ENCODE results near the gene SLC17A9. TPM values are rescaled to one million over a fixed set of nuclear protein-coding genes. Genes with fewer than 3 reads are reported as not detected.

The SLC17A9 gene
- total and polyA plus RNA-seq, 2 experiments from 2014 or later: 32.0 to 39.3 TPM

- no peaks in the 10 kb centered on the region for H3K79me2 ChIP-seq (replicated peaks; ENCODE audit: insufficient read depth)
- H3K27ac Mint-ChIP-seq: no peak overlapping the region
- no peaks in the 10 kb centered on the region; the same call in 1 of the 2 replicates for H3F3A ChIP-seq (replicated peaks; ENCODE audit: low read depth)
- no peak overlapping the region for H3K27ac ChIP-seq (ENCODE audit: low read depth)
- H3K9me3 Mint-ChIP-seq: no peaks in the 10 kb centered on the region
- H3K4me3 Mint-ChIP-seq: no peak overlapping the region
- H3K9me2 ChIP-seq (ENCODE audit: insufficient read depth): no peaks in the 10 kb centered on the region
- no peak overlapping the region for H3K4me3 ChIP-seq
- ATAC-seq (no peak), DNase-seq (ENCODE audit: low spot score) (no peak)
- H2AFZ ChIP-seq: no peak overlapping the region
- H4K20me1 ChIP-seq (replicated peaks; ENCODE audit: insufficient read depth): no peaks in the 10 kb centered on the region
- no peaks in the 10 kb centered on the region for H3K27me3 ChIP-seq (ENCODE audit: insufficient read depth)
- no peaks in the 10 kb centered on the region; the same call in 2 of the 3 replicates for H3K36me3 Mint-ChIP-seq (ENCODE audit: low read depth)
- no peaks in the 10 kb centered on the region for H3K36me3 ChIP-seq (ENCODE audit: insufficient read depth)
- no peak overlapping the region for H3K4me2 ChIP-seq
- H3K27me3 Mint-ChIP-seq (ENCODE audit: insufficient read depth, low read depth, poor library complexity): peaks cover 6% of the 10 kb centered on the region
- TF ChIP-seq REST (IDR thresholded peaks at IDR 0.05; ENCODE audit: unreplicated experiment) (no peak), ETS1 (IDR thresholded peaks at IDR 0.05) (no peak), POLR2AphosphoS5 (IDR thresholded peaks at IDR 0.05; ENCODE audit: low read depth) (no peak), JUNB (IDR thresholded peaks at IDR 0.05; ENCODE audit: unreplicated experiment) (no peak), NANOG (IDR thresholded peaks at IDR 0.05; ENCODE audit: borderline replicate concordance) (no peak), CREB1 (CRISPR knock-in tag; IDR thresholded peaks at IDR 0.05; ENCODE audit: low read depth) (no peak)
- peaks cover 4% of the 10 kb centered on the region; the same call in 2 of the 3 replicates for H3K4me1 Mint-ChIP-seq
- 0 out of 2 replicates have a peak, but pooled peaks cover 1% of the 10 kb centered on the region for H3K4me1 ChIP-seq (ENCODE audit: insufficient read depth)
Observed at GRCh38 chr20:62963614-62964397, 11.3 kb downstream of the SLC17A9 start.

GRCh38 chr20:62964700-62965099, 12.2 kb downstream of the SLC17A9 start:
- Histone ChIP-seq H3F3A (replicated peaks; ENCODE audit: low read depth) (no peaks in the 10 kb centered on the region; the same call in 1 of the 2 replicates), H3K4me1 (ENCODE audit: insufficient read depth) (peaks cover 7% of the 10 kb centered on the region; the same call in 1 of the 2 replicates), H3K4me3 (no peak overlapping the region), H3K27ac (ENCODE audit: low read depth) (no peak overlapping the region), H3K9me2 (ENCODE audit: insufficient read depth) (no peaks in the 10 kb centered on the region), H3K27me3 (ENCODE audit: insufficient read depth) (no peaks in the 10 kb centered on the region), H2AFZ (no peak overlapping the region), H3K36me3 (ENCODE audit: insufficient read depth) (no peaks in the 10 kb centered on the region), H3K79me2 (replicated peaks; ENCODE audit: insufficient read depth) (no peaks in the 10 kb centered on the region), H3K4me2 (no peak overlapping the region), H4K20me1 (replicated peaks; ENCODE audit: insufficient read depth) (no peaks in the 10 kb centered on the region)
- no peak overlapping the region for H3K27ac Mint-ChIP-seq
- H3K4me1 Mint-ChIP-seq: peaks cover 7% of the 10 kb centered on the region
- no peak for TF ChIP-seq POLR2AphosphoS5 (IDR thresholded peaks at IDR 0.05; ENCODE audit: low read depth)
- no peak for TF ChIP-seq EZH2phosphoT487 (IDR thresholded peaks at IDR 0.05; ENCODE audit: unreplicated experiment)
- TF ChIP-seq JUNB (IDR thresholded peaks at IDR 0.05; ENCODE audit: unreplicated experiment): no peak
- no peak for TF ChIP-seq NANOG (IDR thresholded peaks at IDR 0.05; ENCODE audit: borderline replicate concordance)
- TF ChIP-seq EZH2 (IDR thresholded peaks at IDR 0.05; ENCODE audit: low read depth, unreplicated experiment): no peak
- TF ChIP-seq STAT1 (IDR thresholded peaks at IDR 0.05; ENCODE audit: unreplicated experiment): no peak
- DNase-seq (ENCODE audit: low spot score): no peak
- H3K36me3 Mint-ChIP-seq (ENCODE audit: low read depth): no peaks in the 10 kb centered on the region; the same call in 2 of the 3 replicates
- H3K27me3 Mint-ChIP-seq (ENCODE audit: insufficient read depth, low read depth, poor library complexity): peaks cover 8% of the 10 kb centered on the region
- ATAC-seq: no peak
- H3K9me3 Mint-ChIP-seq: no peaks in the 10 kb centered on the region
- no peak overlapping the region for H3K4me3 Mint-ChIP-seq
